Thoracic aorta (tissue), 2 donors: ENCODE measurements around the gene LTC4S. TPM values are rescaled to one million over a fixed set of nuclear protein-coding genes. Genes with fewer than 3 reads are reported as not detected.
A peak's percentile ranks its signal among the peaks of the same experiment; 100 is the strongest.

ENCODE experiments used
- ATAC-seq: fragments of 150-250 bp; one replicate; pipeline ENCODE4 v1.8.0; 2017; ENCODE audit warnings: low read depth; ENCODE audit not compliant: insufficient number of reproducible peaks, low FRiP score
- DNase-seq: peaks from one replicate; pipeline ENCODE4 v3.0.0-alpha.2; 2020; ENCODE audit warnings: low spot score
- H3K27ac ChIP-seq, 2 donors: fragments of 200-600 bp; sonication (generic); 1 replicate in 1 of 2; 2 replicates in 1 of 2; pipeline ENCODE4 v1.5.1; 2016; ENCODE audit warnings: mild to moderate bottlenecking in 2 of 2, moderate library complexity in 2 of 2
- H3K27me3 ChIP-seq: fragments of 200-600 bp; sonication (generic); replicated peaks from 2 replicates; pipeline ENCODE4 v1.6.0; 2016; ENCODE audit warnings: mild to moderate bottlenecking; ENCODE audit not compliant: insufficient read depth
- H3K36me3 ChIP-seq: fragments of 200-600 bp; sonication (generic); one replicate; pipeline ENCODE4 v1.5.1; 2016
- H3K4me1 ChIP-seq, 2 donors: fragments of 200-600 bp; sonication (generic); 1 replicate in 1 of 2; 2 replicates in 1 of 2; pipeline versions ENCODE4 v1.5.1 to v1.6.0; 2016; ENCODE audit warnings: low read depth in 2 of 2, mild to moderate bottlenecking in 1 of 2; ENCODE audit not compliant: control insufficient read depth in 1 of 2
- H3K4me3 ChIP-seq: fragments of 200-600 bp; sonication (generic); 2 replicates; pipeline ENCODE4 v1.5.1; 2016; ENCODE audit warnings: mild to moderate bottlenecking
- H3K9me3 ChIP-seq: fragments of 200-600 bp; sonication (generic); 2 replicates; pipeline ENCODE4 v1.5.1; 2016
- total RNA-seq, 2 donors: library from RNA; depleted of rRNA; stranded (reverse); fragments of >200 nt; gene quantifications; one replicate each; pipeline versions ENCODE4 v1.1.0 to v1.2.3, GENCODE V29; 2016
- TF ChIP-seq, protein P1 (sequence below): fragments of 200-600 bp; sonication (generic); IDR thresholded peaks from one replicate; pipeline ENCODE4 v1.5.1; 2019; ENCODE audit warnings: antibody characterized with exemption

Gene LTC4S
- total RNA-seq, 2 donors from 2014 or later = 4.9 to 6.6 TPM

DNA sequence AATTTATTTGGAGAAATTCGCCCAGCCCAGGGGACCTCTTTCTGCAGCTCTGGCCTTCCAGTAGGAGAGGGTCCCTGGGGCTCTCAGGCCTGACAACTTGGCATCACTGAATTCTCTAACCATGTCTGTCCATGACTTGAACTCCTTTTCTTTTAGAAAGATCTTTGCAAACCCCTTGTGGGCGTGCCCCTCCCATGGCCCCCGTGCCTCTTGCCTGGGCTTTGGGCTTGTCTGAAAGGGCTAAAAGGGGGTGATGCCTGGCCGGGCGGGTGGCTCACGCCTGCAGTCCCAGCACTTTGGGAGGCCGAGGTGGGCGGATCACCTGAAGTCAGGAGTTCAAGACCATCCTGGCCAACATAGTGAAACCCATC, 23.7 kb downstream of the LTC4S start:
- Histone ChIP-seq H3K27ac (peak overlapping the region in 1 of 2 donors; percentile 39), H3K4me3 (peak overlapping the region; percentile 75), H3K36me3 (peaks cover 3% of the 10 kb centered on the region), H3K4me1 (peaks cover 28 to 42% of the 10 kb centered on the region in 2 donors), H3K27me3 (no peaks in the 10 kb centered on the region), H3K9me3 (no peaks in the 10 kb centered on the region)
- ATAC-seq (no peak), DNase-seq (no peak)
- TF ChIP-seq, protein P1, sequence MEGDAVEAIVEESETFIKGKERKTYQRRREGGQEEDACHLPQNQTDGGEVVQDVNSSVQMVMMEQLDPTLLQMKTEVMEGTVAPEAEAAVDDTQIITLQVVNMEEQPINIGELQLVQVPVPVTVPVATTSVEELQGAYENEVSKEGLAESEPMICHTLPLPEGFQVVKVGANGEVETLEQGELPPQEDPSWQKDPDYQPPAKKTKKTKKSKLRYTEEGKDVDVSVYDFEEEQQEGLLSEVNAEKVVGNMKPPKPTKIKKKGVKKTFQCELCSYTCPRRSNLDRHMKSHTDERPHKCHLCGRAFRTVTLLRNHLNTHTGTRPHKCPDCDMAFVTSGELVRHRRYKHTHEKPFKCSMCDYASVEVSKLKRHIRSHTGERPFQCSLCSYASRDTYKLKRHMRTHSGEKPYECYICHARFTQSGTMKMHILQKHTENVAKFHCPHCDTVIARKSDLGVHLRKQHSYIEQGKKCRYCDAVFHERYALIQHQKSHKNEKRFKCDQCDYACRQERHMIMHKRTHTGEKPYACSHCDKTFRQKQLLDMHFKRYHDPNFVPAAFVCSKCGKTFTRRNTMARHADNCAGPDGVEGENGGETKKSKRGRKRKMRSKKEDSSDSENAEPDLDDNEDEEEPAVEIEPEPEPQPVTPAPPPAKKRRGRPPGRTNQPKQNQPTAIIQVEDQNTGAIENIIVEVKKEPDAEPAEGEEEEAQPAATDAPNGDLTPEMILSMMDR = no peak

DNA sequence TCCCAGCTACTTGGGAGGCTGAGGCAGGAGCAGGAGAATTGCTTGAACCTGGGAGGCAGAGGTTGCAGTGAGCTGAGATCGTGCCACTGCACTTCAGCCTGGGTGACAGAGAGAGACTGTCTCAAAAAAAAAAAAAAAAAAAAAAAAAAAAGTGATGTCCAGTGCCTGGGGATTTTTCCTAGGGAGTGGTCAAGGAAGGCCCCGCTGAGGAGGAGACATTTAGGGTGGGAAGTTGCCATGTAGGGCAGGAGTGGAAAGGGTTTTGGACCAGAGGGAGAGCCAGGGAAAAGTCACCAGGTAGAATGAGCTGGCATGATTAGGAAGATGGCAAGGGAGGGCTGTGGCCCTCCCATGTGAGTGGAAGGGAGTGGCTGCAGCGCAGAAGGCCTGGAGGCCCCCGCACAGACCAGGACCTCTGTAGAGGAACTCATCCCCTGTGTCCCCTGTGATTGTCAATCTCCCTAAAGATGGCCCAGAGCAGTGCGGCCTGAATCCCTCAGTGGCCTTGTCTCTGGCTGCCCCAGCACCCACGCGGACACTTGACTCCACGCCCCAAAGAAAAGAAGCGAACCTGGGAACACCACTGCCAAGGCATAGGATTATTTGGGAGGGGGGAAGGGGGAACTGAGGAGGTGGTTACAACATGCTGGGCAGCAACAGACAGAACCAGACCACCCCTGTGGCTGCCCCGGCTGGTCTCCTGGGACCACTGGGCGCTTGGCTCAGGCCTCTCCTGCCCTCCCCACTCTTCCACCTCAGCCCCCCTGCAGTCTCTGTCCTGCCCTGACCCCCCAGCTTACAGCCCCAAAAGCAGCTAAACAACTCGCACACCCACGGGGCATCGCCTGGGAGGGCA, 24.3 kb downstream of the LTC4S start:
- Histone ChIP-seq H3K4me3 (peak overlapping the region; percentile 99), H3K27me3 (no peaks in the 10 kb centered on the region), H3K27ac (peak overlapping the region; percentile 100), H3K9me3 (no peaks in the 10 kb centered on the region), H3K4me1 (peaks cover 34 to 48% of the 10 kb centered on the region in 2 donors), H3K36me3 (peaks cover 10% of the 10 kb centered on the region)
- ATAC-seq (no peak), DNase-seq (no peak)
- TF ChIP-seq, protein P1 = no peak

DNA sequence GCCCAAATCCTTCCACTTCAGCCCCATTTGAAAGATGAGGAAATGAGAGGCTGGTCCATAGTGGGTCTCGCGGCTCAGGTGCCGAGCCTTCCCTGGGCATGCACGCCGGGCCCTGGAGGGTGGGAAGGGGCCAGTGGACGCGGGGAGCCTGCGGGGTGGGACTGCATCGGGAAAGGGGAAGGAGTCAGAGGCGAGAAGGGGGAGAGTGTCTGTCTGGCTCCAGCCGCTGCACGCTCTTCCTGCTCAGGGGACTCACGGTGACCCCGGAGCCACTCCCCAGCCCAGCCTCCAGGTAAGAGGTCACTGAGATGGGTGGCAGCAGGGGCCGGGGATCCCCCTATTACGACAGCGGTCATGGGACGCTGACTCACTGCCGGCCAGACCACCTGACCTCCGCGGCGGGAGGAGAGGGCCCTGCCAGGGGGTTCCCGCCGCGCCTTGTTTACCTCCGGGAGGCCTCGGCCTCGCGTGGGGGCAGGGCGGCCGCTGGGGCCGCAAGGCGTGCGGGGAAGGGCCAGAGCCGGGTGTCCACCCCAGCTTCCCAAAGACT, 25.0 kb downstream of the LTC4S start:
- peaks cover 39 to 55% of the 10 kb centered on the region in 2 donors for H3K4me1 ChIP-seq
- peak overlapping the region; percentile 100 for H3K27ac ChIP-seq
- H3K36me3 ChIP-seq = peaks cover 15% of the 10 kb centered on the region
- ATAC-seq (peak; percentile 41), DNase-seq (peak; percentile 77)
- TF ChIP-seq, protein P1 = no peak
- no peaks in the 10 kb centered on the region for H3K9me3 ChIP-seq
- no peaks in the 10 kb centered on the region for H3K27me3 ChIP-seq
- H3K4me3 ChIP-seq = peak overlapping the region; percentile 99

DNA sequence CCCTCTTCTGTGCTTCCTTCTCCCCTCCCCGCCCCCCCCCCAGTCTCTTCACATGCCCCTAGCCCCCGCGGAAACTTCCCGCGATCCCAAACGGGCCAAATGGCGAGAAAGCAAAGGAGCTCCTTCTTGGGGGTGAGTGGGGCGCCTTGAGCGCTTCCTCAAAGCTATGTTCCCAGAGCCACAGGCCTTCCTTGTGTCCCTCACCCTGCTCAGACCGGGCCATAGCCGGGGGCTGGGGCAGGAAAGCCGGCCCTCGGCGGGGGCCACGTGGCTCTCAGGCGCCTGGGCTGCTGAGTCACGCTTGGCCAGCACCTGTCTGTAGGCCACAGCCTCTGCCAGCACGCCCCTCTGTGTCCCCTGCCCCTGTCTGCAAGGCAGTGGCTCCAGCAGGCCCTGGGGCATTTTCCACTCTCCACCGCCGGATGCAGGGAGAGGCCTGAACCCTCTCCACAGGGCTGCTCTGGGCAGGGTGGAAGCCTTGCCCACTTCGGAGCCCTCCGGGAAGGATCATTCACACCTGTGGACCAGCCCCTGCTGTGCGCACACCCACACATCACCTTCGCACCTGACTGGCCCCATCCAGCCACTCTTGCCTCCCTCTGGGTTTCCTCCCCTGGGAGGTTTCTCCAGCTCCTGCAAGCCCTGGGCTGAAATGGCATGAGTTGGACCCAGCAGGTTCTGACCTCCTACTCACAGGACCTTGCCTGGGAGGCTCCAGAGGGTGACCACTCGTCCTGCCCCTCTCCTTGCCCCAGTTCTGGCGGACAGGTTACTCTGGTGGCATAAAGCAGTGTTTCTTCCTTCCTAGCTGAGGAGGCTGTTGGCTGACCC, 25.7 kb downstream of the LTC4S start:
- DNase-seq (no peak), ATAC-seq (no peak)
- peaks cover 46 to 62% of the 10 kb centered on the region in 2 donors for H3K4me1 ChIP-seq

More for the DNA sequence above, 25.7 kb downstream of the LTC4S start:
- Histone ChIP-seq H3K4me3 (peak overlapping the region; percentile 99), H3K36me3 (peaks cover 22% of the 10 kb centered on the region), H3K9me3 (no peaks in the 10 kb centered on the region), H3K27me3 (no peaks in the 10 kb centered on the region), H3K27ac (peak overlapping the region; percentile 100)
- TF ChIP-seq, protein P1 = no peak
